HG02970 (cell line): ENCODE measurements around the gene GART.
"Not testable (repeated sequence)": the region's sequence is repeated elsewhere in the genome, so short reads cannot be mapped to it uniquely, and the experiment has no call there.

ENCODE experiments used
- ATAC-seq: cut with Tn5 transposase; IDR thresholded peaks from one replicate; pipeline ENCODE4 v1.9.1; 2021; ENCODE audit warnings: mild to moderate bottlenecking, moderate library complexity, moderate number of reproducible peaks; ENCODE audit not compliant: unreplicated experiment, low FRiP score

The GART gene

DNA sequence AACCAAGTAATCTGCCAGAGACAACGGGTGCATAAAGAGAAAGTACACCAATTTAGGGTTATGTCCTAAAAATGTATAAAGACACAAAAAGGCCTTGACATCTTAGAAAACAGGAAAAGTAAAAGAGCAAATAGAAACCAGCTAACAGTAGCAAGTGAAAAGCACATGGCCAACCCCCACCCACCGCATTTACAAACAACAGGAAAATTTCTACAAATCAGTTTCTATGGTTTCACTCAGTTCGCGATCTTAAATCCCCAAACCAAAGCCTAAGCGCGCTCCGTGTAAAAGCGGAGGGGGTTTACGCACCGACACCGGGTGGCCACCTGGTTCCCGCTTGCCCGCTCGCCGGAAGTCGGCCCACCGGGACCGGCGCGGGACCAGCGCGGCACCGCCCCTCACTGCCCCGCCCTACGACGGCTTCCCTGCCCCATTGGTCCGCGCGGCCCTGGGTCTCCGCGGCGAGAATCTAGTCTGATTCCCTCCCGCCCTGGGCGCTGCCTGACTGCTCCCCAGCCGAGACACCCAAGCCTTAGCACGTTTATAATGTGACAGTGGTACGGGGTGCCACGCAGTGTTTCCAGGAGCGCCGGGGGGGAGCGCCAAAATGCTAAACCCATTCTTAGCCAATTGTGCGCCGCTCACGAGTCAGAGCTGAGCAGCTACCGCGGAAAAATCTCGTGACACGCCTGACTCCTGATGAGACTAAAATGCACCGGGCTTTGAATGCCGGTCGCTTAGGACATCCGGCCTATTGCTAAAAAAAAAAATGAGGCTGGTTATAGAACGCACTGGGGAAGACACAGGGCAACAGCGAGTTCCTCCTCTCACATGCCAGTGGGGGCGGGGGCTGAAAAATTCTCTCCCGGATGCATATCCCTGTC lies at the start of gene GART:
GART (minus strand) TSS at position 362 of the 884 bp plus-strand sequence. CDS start 2,802 bp downstream, outside the sequence.
- peak; percentile 59 for ATAC-seq

DNA sequence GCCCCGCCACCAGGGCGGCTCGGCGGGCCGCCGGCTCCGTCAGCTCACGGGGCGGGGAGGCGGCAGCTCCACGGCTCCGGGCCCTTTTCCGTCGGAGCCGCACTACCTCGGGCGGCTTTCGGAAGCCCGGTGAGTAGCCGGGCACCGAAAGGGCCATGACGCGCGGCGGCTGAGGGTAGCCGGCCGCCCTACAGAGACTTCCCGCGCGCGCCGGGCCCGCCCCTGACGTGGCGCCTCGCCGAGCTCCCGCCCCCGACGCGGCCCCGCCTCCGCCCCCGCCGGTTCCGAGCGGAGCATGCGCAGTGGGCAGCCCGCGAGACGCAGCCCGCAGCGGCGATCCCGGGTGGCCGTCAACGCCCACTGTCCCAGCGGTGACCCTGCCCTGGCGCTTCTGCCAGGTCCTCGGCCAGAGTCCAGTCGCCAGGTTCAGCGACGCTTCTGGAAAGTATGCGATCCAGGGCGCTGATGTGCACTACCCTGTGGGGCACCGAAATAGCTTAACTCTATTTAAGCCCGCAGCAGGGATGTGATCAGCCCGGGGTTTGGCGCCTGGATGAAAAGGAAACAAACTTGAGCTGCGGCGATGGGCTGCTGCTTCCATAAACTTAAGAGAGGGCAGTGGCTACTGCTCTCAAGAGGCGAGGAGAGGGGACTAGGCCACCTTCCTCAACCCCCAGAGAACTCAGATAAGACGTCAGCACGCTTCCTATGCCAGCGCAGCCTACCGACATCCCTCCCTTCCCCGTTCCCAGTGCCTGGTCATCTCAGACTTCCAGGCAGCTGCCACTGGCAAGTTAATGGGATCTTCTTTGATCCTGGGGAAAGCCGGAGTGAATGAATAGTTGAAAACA lies 46.8 kb upstream of the GART start, which contains the start of gene DONSON:
DONSON (minus strand) TSS at position 200 of the 851 bp plus-strand sequence; CDS start at position 157, 43 bp downstream.
- peak; percentile 94 for ATAC-seq

DNA sequence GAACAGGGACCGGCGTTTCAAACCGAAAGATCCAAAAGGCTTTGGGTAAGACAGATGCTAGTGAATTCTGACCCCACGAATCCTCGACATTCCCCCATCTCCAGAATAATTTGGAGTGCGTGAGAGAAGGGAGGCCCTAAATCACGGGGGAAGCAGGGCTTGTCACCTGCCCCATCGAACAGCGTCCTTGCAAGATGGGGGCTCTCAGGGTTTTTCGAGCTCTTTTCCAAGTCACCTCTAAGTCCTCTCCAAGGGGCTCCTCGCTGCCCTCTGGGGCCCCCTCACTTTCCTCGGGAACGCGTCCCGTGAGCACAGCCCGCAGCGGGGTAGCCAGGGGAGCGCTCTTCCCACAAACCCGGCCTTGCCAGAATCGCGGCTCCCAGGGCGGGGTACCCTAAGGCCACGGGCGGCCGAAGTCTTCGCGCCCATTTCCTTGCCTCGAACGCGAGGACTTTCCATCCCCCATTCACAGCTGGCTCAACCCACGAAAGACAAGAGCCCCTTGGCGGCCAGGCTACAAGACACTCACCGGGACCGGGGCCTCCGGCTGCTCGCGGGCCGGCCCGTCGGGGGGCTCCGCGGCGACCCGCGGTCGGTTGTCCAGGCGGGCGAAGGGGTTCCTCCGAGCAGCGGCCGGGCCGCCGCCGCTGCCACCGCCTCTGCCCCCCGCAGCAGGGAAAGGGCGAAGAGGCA lies 46.0 kb upstream of the GART start:
- peak; percentile 4 for ATAC-seq

DNA sequence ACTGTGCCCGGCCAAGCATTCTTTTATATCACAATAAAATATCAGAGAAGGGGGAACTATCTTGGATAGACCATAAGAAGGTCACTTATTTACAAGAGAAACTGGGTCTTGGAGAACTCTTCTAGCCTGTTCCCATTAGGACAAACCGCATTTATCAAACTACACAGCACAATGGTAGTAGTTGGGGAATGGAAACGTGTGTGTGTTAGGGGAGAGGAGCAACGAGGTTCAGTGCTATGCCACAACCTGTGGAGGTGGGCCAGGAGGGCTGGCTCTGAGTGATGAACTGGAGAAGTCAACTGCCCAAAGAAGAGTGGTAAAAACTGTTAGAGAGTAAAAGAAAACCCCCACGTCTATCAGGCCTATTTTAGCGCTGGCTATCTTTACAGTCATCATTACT lies 45.0 kb upstream of the GART start:
- ATAC-seq: no peak

DNA sequence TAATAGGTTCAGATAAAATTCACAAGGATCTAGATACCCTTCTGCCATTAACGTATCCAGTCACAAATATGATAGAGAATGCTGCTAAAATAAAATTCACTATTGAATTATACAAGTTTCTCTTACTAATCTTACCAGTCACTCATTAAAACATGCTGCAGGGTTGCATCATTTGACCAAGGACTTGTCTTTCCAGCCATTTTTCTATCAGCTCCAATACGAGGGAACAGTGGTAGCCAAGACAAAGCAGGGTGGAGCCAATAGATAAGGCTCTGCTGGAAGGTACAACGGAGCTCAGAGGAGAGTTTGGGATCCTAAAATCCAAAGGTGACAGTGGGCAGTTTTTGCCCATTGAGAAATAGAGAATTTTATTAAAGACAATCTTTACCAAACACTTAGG lies 42.5 kb upstream of the GART start:
- ATAC-seq: no peak

DNA sequence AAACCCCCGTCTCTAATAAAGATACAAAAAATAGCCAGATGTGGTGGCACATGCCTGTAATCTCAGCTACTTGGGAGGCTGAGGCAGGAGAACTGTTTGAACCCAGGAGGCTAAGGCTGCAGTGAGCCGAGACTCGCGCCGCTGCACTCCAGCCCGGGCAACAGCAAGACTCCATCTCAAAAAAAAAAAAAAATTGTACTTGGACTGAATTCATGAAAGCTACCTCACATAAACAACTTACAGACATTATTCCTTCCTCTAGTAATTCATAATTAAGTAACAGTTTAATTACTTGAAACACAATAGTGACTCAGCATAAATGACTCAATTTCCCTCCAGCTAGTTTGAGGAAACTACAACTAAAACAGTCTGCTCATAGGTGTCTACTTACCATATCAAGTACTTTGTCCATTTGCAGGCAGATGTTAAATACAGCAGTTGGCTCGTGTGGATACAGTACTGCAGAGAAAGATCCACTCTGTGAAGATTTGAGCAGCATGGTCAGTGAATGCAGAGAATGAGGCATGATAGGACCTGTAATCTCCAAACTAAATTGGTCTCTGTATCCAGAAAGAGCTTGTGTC lies 37.1 kb upstream of the GART start:
- ATAC-seq: no peak

DNA sequence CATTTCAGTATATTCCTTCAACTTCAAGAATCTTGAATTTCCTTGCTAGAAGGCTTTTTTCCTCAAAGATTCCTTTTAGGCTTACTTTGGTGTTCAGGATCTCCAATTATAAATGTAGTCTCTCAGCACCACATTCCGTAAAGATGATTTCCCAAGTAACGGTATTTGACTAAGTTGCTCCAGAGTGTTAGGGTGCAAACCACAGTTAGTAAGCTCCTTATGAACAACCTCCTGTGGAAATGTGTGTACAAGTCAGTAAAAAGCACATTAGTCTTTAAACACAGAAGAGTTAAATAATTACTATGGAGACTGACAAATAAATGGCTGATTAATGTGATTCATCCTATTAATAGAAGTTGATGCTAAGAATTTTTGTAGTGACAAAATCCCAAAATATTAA lies 36.3 kb upstream of the GART start:
- ATAC-seq: no peak

DNA sequence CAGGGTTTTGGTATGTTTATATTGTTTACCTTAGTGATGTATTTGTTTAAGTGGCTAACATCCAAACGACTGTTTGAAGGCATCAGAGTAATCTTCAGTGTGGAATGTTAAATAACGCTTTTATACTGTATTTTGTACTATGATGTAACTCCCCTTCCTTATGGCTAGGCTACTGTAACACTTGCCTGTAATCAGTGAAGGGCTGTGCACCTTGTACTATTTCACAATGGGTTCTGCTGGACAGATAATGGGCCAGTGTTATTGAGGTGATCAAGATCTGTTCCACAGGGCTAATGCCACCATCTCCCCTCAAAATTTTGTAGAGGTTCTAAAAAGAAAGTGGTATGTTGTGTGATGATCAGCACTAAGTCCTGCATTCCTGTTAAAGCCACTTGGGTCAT lies 34.8 kb upstream of the GART start:
- not testable (repeated sequence) for ATAC-seq

DNA sequence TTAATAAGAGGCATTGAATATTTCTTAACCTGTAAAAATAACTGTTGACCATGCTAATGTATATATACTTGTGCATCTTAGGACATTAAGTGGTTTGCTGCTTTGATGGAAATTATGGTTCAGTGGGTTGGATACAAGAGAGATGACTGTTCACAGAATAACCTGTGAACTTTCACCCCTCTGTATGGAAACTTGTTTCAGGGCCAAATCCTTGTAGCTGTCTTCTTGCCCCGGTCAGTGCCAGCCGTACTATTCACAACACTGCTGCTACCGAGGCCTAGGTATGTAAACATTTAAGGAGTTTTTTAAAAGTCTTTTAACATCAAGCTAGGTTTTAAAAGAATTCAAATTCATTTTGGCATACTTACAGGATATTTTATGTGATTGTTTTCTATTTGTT lies 30.4 kb upstream of the GART start:
- ATAC-seq: no peak

DNA sequence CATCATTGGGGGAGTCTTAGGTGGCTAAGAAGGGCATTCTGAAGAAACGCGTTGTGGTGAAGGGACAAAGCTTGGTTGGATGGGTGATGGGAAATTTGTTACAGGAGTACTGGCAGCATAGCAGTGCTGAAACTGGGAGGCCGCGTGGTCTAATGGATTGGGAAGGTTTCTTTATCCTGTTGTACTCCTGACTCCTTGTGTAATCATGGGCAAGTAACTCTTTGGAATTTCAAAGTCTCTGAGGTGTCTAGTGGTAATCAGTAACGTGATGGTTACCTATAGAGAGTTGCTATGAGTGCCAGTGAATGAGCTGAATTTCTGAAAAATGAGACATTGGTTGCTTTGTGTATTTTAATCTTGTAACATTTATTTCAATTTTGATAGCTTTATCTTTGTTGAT lies 28.1 kb upstream of the GART start:
- ATAC-seq: no peak

DNA sequence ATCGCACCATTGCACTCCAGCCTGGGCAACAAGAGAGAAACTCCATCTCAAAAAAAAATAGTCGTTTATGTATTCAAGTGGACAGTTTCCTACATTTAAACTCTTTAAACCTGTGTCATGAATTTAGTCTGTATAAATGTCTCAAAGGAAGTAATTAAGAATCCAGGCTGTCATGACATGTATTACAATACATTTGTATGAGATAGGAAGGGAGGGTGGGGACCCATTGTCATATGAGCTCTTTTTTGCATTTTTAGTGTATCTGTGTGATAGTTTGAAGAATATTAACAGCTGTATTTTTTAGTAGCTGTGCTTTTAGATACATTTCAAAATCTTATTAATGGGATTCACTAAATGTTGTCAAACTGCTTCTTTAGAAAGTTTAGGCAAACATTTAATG lies 26.5 kb upstream of the GART start:
- ATAC-seq: no peak

DNA sequence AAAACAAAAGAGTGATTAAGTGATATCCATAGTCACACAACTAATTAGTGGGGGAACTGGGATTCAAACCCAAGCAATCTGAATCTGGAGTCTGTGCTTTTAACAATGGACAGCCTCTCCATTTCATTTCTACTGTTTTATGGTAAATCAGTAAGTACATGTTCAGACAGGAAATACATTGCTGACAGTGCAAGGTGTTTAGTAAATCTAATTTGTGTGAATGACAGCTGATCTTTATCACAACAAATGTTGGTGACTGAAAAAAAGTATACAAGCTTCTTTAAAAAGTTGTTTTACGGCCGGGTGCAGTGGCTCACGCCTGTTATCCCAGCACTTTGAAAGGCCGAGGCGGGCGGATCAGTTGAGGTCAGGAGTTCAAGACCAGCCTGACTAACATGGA lies 26.0 kb upstream of the GART start:
- no peak for ATAC-seq

DNA sequence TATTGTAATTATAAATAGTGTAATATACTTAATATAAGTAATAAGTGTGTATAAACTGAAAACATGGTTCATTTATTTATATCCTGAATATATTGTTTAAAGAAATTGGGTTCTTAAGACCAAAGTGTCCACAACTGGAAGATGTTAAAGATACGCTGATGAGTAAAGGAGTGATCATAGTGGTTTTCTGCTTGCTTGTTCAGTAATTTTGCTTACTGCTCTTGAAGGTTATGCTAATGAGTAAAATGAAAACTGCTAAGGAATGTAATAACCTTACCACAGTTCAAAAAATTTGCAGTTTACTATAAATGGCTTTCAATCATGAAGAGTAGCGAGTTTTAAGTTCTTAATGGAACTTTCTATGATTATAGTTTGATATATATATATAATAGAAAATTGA lies 24.6 kb upstream of the GART start:
- ATAC-seq: no peak

DNA sequence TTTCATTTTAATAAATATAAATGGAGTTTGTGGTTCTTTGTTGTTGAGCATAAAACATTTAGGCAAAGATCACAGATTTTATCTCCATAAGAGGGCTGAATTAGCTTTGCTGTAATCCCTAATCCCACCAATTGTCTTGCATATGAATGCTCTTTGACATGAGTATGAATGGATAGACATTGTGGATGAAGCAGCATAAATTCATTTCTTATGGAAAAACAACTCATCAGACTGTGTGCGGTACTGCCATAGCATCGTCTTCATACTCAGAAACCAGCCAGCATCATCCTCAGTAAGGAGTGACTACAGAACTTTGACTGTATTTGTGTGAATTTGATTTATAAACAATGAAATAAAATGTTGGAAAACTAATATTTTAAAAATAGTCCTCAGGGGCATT lies 20.5 kb upstream of the GART start:
- ATAC-seq: no peak

DNA sequence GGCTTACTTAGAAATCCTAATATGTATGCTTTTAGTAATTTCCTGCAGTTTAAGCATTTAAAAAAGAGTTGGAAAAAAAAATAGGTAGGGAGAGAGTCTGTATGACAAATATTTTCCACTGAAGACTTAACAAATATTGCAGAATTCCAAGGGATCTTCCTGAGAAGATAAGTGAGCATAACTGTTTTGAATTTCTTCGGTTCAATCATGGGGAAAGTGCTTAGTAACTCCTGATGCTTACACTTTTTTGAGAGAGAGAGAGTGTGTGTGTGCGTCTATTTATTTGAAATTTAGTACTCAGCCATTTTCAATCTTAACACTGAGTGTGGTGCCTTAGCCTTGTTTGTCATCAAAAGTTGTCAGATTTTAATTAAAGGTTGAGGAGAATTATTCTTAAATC lies 19.5 kb upstream of the GART start:
- no peak for ATAC-seq

DNA sequence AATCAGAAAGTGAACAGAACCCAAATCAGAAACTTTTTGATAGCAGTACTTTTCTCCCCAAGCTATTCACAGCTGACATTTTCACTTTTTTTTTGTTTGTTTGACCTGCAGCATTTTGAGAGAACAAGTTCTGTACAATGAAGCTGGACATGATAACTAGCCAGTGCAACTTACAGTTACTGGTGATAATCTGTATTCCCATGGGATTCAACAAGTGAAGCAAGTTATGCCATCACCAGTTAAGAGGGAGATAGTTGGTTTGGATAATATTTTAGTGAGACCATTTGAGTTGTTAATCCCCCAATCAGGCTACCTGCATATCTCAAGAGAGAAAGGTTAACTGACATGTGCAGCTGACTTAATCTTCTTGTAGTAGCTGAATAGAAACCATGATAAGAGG lies 19.0 kb upstream of the GART start:
- ATAC-seq: no peak

DNA sequence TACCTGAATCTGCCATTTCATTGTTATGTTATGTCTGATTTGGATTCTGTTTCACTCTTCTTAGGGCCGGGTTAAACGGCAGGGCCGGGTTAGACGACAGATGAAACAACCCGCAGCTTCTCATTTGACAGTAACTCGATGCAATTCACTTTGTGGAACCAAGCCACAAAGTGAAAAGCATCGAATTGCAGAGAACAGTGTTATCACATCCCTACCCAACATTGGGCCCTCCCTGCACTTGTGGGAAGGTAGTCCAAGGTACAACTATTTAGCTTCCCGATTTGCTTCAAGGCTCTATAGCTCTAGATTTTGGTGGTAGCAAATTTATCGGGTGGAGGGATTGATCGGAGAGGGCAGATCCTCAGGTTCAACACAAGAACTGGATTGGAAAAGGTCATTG lies 17.9 kb upstream of the GART start:
- no peak for ATAC-seq

DNA sequence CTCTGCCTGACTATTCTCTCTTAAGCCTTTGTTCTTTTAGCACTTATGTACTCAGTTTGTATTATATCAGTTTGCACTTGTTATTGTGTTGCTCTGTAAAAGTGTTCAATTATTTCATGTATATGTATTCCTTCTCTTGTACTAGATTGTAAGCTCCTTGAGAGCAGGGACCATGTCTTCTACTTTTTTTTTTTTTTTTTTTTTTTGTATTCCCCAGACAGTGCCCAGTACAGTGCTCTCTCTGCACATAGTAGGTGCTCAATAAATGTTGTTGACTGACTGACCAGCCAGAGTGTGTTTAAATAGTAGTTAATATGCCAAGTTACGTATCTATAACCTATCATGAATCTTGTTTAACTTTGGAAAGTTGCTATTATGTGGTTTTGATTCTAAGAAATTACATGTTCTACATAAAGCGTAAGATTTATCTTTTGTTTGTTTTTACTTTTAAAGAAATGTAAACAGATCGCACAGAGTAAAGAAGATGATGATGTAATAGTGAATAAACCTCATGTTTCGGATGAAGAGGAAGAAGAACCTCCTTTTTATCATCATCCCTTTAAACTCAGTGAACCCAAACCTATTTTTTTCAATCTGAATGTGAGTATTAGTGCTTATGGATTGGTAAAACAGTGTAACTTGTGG lies 17.0 kb upstream of the GART start:
- ATAC-seq: no peak

DNA sequence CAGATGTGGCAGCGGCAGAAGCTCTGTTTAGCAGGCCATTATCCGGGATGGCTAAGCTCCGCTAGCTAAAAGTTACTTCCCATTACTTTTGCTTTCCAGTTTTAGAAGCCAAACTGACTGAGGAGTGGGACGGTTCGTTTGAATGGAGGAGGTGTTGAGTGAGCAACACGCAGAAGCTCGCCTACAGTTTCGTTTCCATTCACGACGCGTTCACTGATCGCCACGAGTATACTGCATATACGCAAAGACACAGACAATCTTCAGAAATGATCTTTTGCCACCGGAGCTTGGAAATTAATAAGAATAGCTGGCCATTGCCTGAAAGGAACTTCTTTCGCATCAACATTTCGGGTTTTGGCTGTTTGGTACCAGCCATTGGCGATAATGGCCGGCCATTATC lies 15.5 kb upstream of the GART start:
- ATAC-seq: no peak

DNA sequence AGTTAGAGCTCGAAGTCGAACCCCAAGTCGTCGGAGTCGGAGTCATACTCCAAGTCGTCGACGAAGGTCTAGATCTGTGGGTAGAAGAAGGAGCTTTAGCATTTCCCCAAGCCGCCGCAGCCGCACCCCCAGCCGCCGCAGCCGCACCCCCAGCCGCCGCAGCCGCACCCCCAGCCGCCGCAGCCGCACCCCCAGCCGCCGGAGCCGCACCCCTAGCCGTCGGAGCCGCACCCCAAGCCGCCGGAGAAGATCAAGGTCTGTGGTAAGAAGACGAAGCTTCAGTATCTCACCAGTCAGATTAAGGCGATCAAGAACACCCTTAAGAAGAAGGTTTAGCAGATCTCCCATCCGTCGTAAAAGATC lies 13.0 kb upstream of the GART start:
- ATAC-seq: no peak
